ENCODE data around the gene ANGPTL8. TPM values are rescaled to one million over a fixed set of nuclear protein-coding genes. Genes with fewer than 3 reads are reported as not detected.
A peak's percentile ranks its signal among the peaks of the same experiment; 100 is the strongest.

Gene ANGPTL8
- total and polyA plus RNA-seq, 2 of the 13 experiments (the other 11 are each of a cell fraction or from before 2014, with no cell fraction given): 27.3 to 243 TPM

- TF ChIP-seq NONO (IDR thresholded peaks at IDR 0.05): no peak
- no peak for TF ChIP-seq NONO (CRISPR knock-in tag; conservative IDR thresholded peaks at IDR 0.05)
- TF ChIP-seq ZBTB14 (CRISPR knock-in tag; IDR thresholded peaks at IDR 0.05): no peak
- no peak for TF ChIP-seq IKZF4 (CRISPR knock-in tag; IDR thresholded peaks at IDR 0.05; ENCODE audit: borderline replicate concordance, low read depth, not compliant biosample characterization)
- TF ChIP-seq LBX2 (CRISPR knock-in tag; IDR thresholded peaks at IDR 0.05; ENCODE audit: borderline replicate concordance): no peak
- TF ChIP-seq ZNF333 (CRISPR knock-in tag; IDR thresholded peaks at IDR 0.05; ENCODE audit: borderline replicate concordance): no peak
- TF ChIP-seq ZNF331 (CRISPR knock-in tag; IDR thresholded peaks at IDR 0.05): no peak
- TF ChIP-seq PAX8 (CRISPR knock-in tag; IDR thresholded peaks at IDR 0.05; ENCODE audit: borderline replicate concordance): no peak
- TF ChIP-seq HOXA5 (CRISPR knock-in tag; IDR thresholded peaks at IDR 0.05): no peak
- 0 out of 2 replicates have a peak, but pooled peaks have one; percentile 47 for TF ChIP-seq MEF2D (CRISPR knock-in tag; IDR thresholded peaks at IDR 0.05)
- no peak for TF ChIP-seq ZNF589 (CRISPR knock-in tag; conservative IDR thresholded peaks at IDR 0.05)
- TF ChIP-seq AGO1 (IDR thresholded peaks at IDR 0.05; ENCODE audit: low read depth, low read length, poor library complexity, severe bottlenecking): no peak
- no peak for TF ChIP-seq ZNF788 (CRISPR knock-in tag; IDR thresholded peaks at IDR 0.05; ENCODE audit: borderline replicate concordance)
- TF ChIP-seq ZNF496 (CRISPR knock-in tag; IDR thresholded peaks at IDR 0.05; ENCODE audit: insufficient replicate concordance): no peak
- TF ChIP-seq ZFP36 (IDR thresholded peaks at IDR 0.05; ENCODE audit: borderline replicate concordance, low read depth, low read length, partially characterized antibody): no peak
- TF ChIP-seq ZNF205 (CRISPR knock-in tag; IDR thresholded peaks at IDR 0.05): no peak
- no peak for TF ChIP-seq ZBED4 (CRISPR knock-in tag; IDR thresholded peaks at IDR 0.05; ENCODE audit: borderline replicate concordance)
- TF ChIP-seq TAF15 (IDR thresholded peaks at IDR 0.05; ENCODE audit: low read depth, low read length, poor library complexity, severe bottlenecking): no peak
- TF ChIP-seq ZNF773 (CRISPR knock-in tag; IDR thresholded peaks at IDR 0.05; ENCODE audit: borderline replicate concordance): no peak
- TF ChIP-seq ZBTB2 (CRISPR knock-in tag; IDR thresholded peaks at IDR 0.05; ENCODE audit: low read depth): peak; percentile 27; the same call in 1 of the 2 replicates
- TF ChIP-seq SAP130 (CRISPR knock-in tag; IDR thresholded peaks at IDR 0.05; ENCODE audit: low read depth): peak; percentile 78
- TF ChIP-seq PHF21A (CRISPR knock-in tag; IDR thresholded peaks at IDR 0.05): no peak
These were observed 25.2 kb downstream of the ANGPTL8 start (continued) for GRCh38 chr19:11264452-11265176.

All from HepG2 (cell line).